ENCODE measurements around the gene TCEA3. TPM values are rescaled to one million over a fixed set of nuclear protein-coding genes. Genes with fewer than 3 reads are reported as not detected.

Gene TCEA3
- polyA plus RNA-seq, 1 experiment, result 21.0 TPM

GRCh38 chr1:23441446-23442148 lies 17.0 kb upstream of the TCEA3 start:
- Histone ChIP-seq H3K36me3 (ENCODE audit: control insufficient read depth, insufficient read depth, low read length) (peaks cover 20% of the 10 kb centered on the region), H3K27me3 (ENCODE audit: control insufficient read depth, insufficient read depth, low read length) (no peaks in the 10 kb centered on the region), H3K4me3 (ENCODE audit: low read depth, low read length) (no peak overlapping the region)
- ChIA-PET POLR2A (no interaction called here), CTCF (interaction anchor here (0.9 kb wide), 1 partner anchor 103 kb away, joined by 3 read pairs; no protein-coding TSS in a partner anchor)
- TF ChIP-seq CTCF (IDR thresholded peaks at IDR 0.05; ENCODE audit: insufficient read depth, low read depth, low read length), result no peak
- DNase-seq (ENCODE audit: low read depth), result no peak

GRCh38 chr1:23438545-23438944 lies 14.0 kb upstream of the TCEA3 start:
- Histone ChIP-seq H3K36me3 (ENCODE audit: control insufficient read depth, insufficient read depth, low read length) (peaks cover 28% of the 10 kb centered on the region), H3K4me3 (ENCODE audit: low read depth, low read length) (no peak overlapping the region), H3K27me3 (ENCODE audit: control insufficient read depth, insufficient read depth, low read length) (no peaks in the 10 kb centered on the region)
- no peak for DNase-seq (ENCODE audit: low read depth)
- POLR2A ChIA-PET, result no interaction called here
- no peak for TF ChIP-seq CTCF (IDR thresholded peaks at IDR 0.05; ENCODE audit: insufficient read depth, low read depth, low read length)
- CTCF ChIA-PET, result no interaction called here

GRCh38 chr1:23437355-23437664 lies 12.8 kb upstream of the TCEA3 start:
- no peak for DNase-seq (ENCODE audit: low read depth)
- no peaks in the 10 kb centered on the region for H3K27me3 ChIP-seq (ENCODE audit: control insufficient read depth, insufficient read depth, low read length)
- H3K36me3 ChIP-seq (ENCODE audit: control insufficient read depth, insufficient read depth, low read length), result peaks cover 32% of the 10 kb centered on the region
- ChIA-PET POLR2A (no interaction called here), CTCF (interaction anchor here (1.0 kb wide), 1 partner anchor 12 kb away, joined by 3 read pairs; no protein-coding TSS in a partner anchor)
- no peak overlapping the region for H3K4me3 ChIP-seq (ENCODE audit: low read depth, low read length)
- TF ChIP-seq CTCF (IDR thresholded peaks at IDR 0.05; ENCODE audit: insufficient read depth, low read depth, low read length), result no peak

GRCh38 chr1:23436520-23437354 lies 12.2 kb upstream of the TCEA3 start:
- H3K4me3 ChIP-seq (ENCODE audit: low read depth, low read length), result no peak overlapping the region
- no peak for DNase-seq (ENCODE audit: low read depth)
- CTCF ChIA-PET, result no interaction called here
- POLR2A ChIA-PET, result no interaction called here
- TF ChIP-seq CTCF (IDR thresholded peaks at IDR 0.05; ENCODE audit: insufficient read depth, low read depth, low read length), result no peak
- peaks cover 28% of the 10 kb centered on the region for H3K36me3 ChIP-seq (ENCODE audit: control insufficient read depth, insufficient read depth, low read length)
- no peaks in the 10 kb centered on the region for H3K27me3 ChIP-seq (ENCODE audit: control insufficient read depth, insufficient read depth, low read length)

- Histone ChIP-seq H3K36me3 (ENCODE audit: control insufficient read depth, insufficient read depth, low read length) (peaks cover 31% of the 10 kb centered on the region), H3K27me3 (ENCODE audit: control insufficient read depth, insufficient read depth, low read length) (no peaks in the 10 kb centered on the region), H3K4me3 (ENCODE audit: low read depth, low read length) (no peak overlapping the region)
- no peak for TF ChIP-seq CTCF (IDR thresholded peaks at IDR 0.05; ENCODE audit: insufficient read depth, low read depth, low read length)
- no peak for DNase-seq (ENCODE audit: low read depth)
- CTCF ChIA-PET, result interaction anchor here (0.9 to 1.2 kb wide), 2 partner anchors 25 to 63 kb away, joined by 3 read pairs; no protein-coding TSS in a partner anchor
- POLR2A ChIA-PET, result no interaction called here
These were observed 9.8 kb upstream of the TCEA3 start for GRCh38 chr1:23434260-23434775.

Data from BJ (cell line).